Gastrocnemius medialis (tissue), 4 donors: ENCODE data around the gene OR10D3. TPM values are rescaled to one million over a fixed set of nuclear protein-coding genes. Genes with fewer than 3 reads are reported as not detected.

Experiments used
- ATAC-seq, 2 donors: fragments of 150-250 bp; one replicate each; pipeline ENCODE4 v1.9.1; 2016
- DNase-seq, 2 donors: peaks; one replicate each; pipeline ENCODE4 v3.0.0-alpha.2; 2019
- H3K27ac ChIP-seq, 4 donors: fragments of 200-600 bp; sonication (generic); 1 replicate in 1 of 4; 2 replicates in 3 of 4; pipeline ENCODE4 v1.5.1; 2016 to 2018; ENCODE audit warnings: mild to moderate bottlenecking in 2 of 4, moderate library complexity in 1 of 4
- H3K27me3 ChIP-seq, 3 donors: fragments of 200-600 bp; sonication (generic) in 2 of 3; 1 replicate in 1 of 3; 2 replicates in 2 of 3; pipeline versions ENCODE4 v1.5.1 to v1.6.0; 2016 to 2019; ENCODE audit warnings: mild to moderate bottlenecking in 1 of 3, moderate library complexity in 1 of 3
- H3K36me3 ChIP-seq, 2 donors: fragments of 200-600 bp; sonication (generic) in 1 of 2; one replicate each; pipeline ENCODE4 v1.5.1; 2017 to 2018
- H3K4me1 ChIP-seq, 2 donors: fragments of 200-600 bp; sonication (generic) in 1 of 2; one replicate each; pipeline ENCODE4 v1.5.1; 2016 to 2017; ENCODE audit warnings: mild to moderate bottlenecking in 2 of 2
- H3K4me3 ChIP-seq, 4 donors: fragments of 200-600 bp; sonication (generic) in 3 of 4; 1 replicate in 1 of 4; 2 replicates in 3 of 4; pipeline ENCODE4 v1.5.1; 2016 to 2019; ENCODE audit warnings: mild to moderate bottlenecking in 2 of 4
- H3K9me3 ChIP-seq, 3 donors: fragments of 200-600 bp; sonication (generic) in 2 of 3; 1 replicate in 1 of 3; 2 replicates in 2 of 3; pipeline ENCODE4 v1.5.1; 2016 to 2019
- CTCF ChIP-seq, 5 experiments: fragments of 450-650 bp in 3 of 5; fragments of 200-600 bp in 2 of 5; sonication (generic) in 2 of 5; IDR thresholded peaks in 4 of 5; conservative IDR thresholded peaks in 1 of 5; 1 replicate in 4 of 5; 2 replicates in 1 of 5; pipeline ENCODE4 v1.5.1; 2016 to 2019; ENCODE audit warnings: antibody characterized with exemption in 5 of 5, mild to moderate bottlenecking in 3 of 5, moderate library complexity in 3 of 5
- POLR2A ChIP-seq, 2 donors: fragments of 450-650 bp; IDR thresholded peaks; one replicate each; pipeline ENCODE4 v1.6.1; 2017; ENCODE audit warnings: antibody characterized with exemption in 2 of 2, mild to moderate bottlenecking in 2 of 2, moderate library complexity in 2 of 2
- in situ Hi-C, 4 donors: fragments of 200-750 bp; cut with MboI; loops; one replicate each; pipeline versions ENCODE4 v1.15.0 to v1.8.0; 2017; ENCODE audit warnings: low sequenced_read_pairs in 4 of 4
- intact Hi-C: fragments of 100-400 bp; cut with DNase I; formaldehyde crosslinking; loops from one replicate; pipeline ENCODE4 v1.15.1; 2023; ENCODE audit warnings: low total_unique reads
- total RNA-seq, 4 donors: library from RNA; depleted of rRNA; stranded (reverse); fragments of >200 nt; gene quantifications; one replicate each; pipeline versions ENCODE4 v1.1.0 to v1.2.3, GENCODE V29; 2016

OR10D3 gene
- not detected for total RNA-seq

GRCh38 chr11:124183068-124183467, at the start of gene OR10D3:
OR10D3 (plus strand) TSS chr11:124183345; CDS start chr11:124185270, 1,925 bp downstream.
- in situ Hi-C loops: no loop called here
- intact Hi-C loops: no loop called here
- ATAC-seq (no peak), DNase-seq (no peak)
- Histone ChIP-seq H3K27me3 (no peaks in the 10 kb centered on the region), H3K9me3 (no peaks in the 10 kb centered on the region), H3K27ac (no peak within 1 kb of the TSS), H3K4me1 (no peaks in the 10 kb centered on the region), H3K4me3 (no peak within 1 kb of the TSS), H3K36me3 (no peaks in the 10 kb centered on the region)
- TF ChIP-seq POLR2A (IDR thresholded peaks at IDR 0.05): no peak
- TF ChIP-seq CTCF (IDR thresholded peaks at IDR 0.05 in 4 of 5, conservative IDR thresholded peaks at IDR 0.05 in 1 of 5): no peak

GRCh38 chr11:124143034-124143433, 40.1 kb upstream of the OR10D3 start:
- no peak for DNase-seq
- intact Hi-C loops: no loop called here
- Histone ChIP-seq H3K9me3 (no peaks in the 10 kb centered on the region), H3K36me3 (no peaks in the 10 kb centered on the region), H3K27ac (no peak overlapping the region), H3K4me1 (no peaks in the 10 kb centered on the region), H3K27me3 (no peaks in the 10 kb centered on the region), H3K4me3 (no peak overlapping the region)
- no peak for TF ChIP-seq CTCF (IDR thresholded peaks at IDR 0.05 in 4 of 5, conservative IDR thresholded peaks at IDR 0.05 in 1 of 5)
- no peak for TF ChIP-seq POLR2A (IDR thresholded peaks at IDR 0.05)
- ATAC-seq: no peak
- in situ Hi-C loops: no loop called here

GRCh38 chr11:124147951-124148350, 35.2 kb upstream of the OR10D3 start:
- TF ChIP-seq CTCF (IDR thresholded peaks at IDR 0.05 in 4 of 5, conservative IDR thresholded peaks at IDR 0.05 in 1 of 5): no peak
- no peak for TF ChIP-seq POLR2A (IDR thresholded peaks at IDR 0.05)
- H3K36me3 ChIP-seq: no peaks in the 10 kb centered on the region
- no peaks in the 10 kb centered on the region for H3K9me3 ChIP-seq
- no peaks in the 10 kb centered on the region for H3K27me3 ChIP-seq
- DNase-seq: no peak
- H3K27ac ChIP-seq: no peak overlapping the region
- in situ Hi-C loops: no loop called here
- H3K4me1 ChIP-seq: no peaks in the 10 kb centered on the region
- ATAC-seq: no peak
- intact Hi-C loops: no loop called here
- no peak overlapping the region for H3K4me3 ChIP-seq

- H3K27ac ChIP-seq: no peak overlapping the region
- ATAC-seq: no peak
- intact Hi-C loops (no loop called here), in situ Hi-C loops (no loop called here)
- no peak for TF ChIP-seq POLR2A (IDR thresholded peaks at IDR 0.05)
- TF ChIP-seq CTCF (IDR thresholded peaks at IDR 0.05 in 4 of 5, conservative IDR thresholded peaks at IDR 0.05 in 1 of 5): no peak
- no peaks in the 10 kb centered on the region for H3K36me3 ChIP-seq
- no peak for DNase-seq
- H3K27me3 ChIP-seq: no peaks in the 10 kb centered on the region
- H3K4me1 ChIP-seq: no peaks in the 10 kb centered on the region
- H3K4me3 ChIP-seq: no peak overlapping the region
- no peaks in the 10 kb centered on the region for H3K9me3 ChIP-seq
Observed at GRCh38 chr11:124150684-124151083, 32.5 kb upstream of the OR10D3 start.

GRCh38 chr11:124152770-124153407, 30.3 kb upstream of the OR10D3 start:
- Histone ChIP-seq H3K27ac (no peak overlapping the region), H3K4me1 (no peaks in the 10 kb centered on the region), H3K9me3 (no peaks in the 10 kb centered on the region), H3K36me3 (no peaks in the 10 kb centered on the region), H3K4me3 (no peak overlapping the region), H3K27me3 (no peaks in the 10 kb centered on the region)
- TF ChIP-seq CTCF (IDR thresholded peaks at IDR 0.05 in 4 of 5, conservative IDR thresholded peaks at IDR 0.05 in 1 of 5): no peak
- intact Hi-C loops (no loop called here), in situ Hi-C loops (no loop called here)
- DNase-seq (no peak), ATAC-seq (no peak)
